SK-N-SH (cell line): ENCODE results near the gene DIPK1C. TPM values are rescaled to one million over a fixed set of nuclear protein-coding genes. Genes with fewer than 3 reads are reported as not detected.

Experiments
- CTCF ChIA-PET: fragments of 300-600, 350-600 bp; formaldehyde crosslinking; extraction: SDS; loops from one replicate; lab custom pipeline; 2021; lab: Yijun Ruan, JAX
- POLR2A ChIA-PET: fragments of 350-600 bp; sonication (Branson Sonifier 250); formaldehyde crosslinking; extraction: SDS; loops from one replicate; lab custom pipeline; 2020; ENCODE audit warnings: antibody characterized with exemption, inconsistent platforms; lab: Yijun Ruan, JAX
- DNase-seq: peaks from one replicate; pipeline ENCODE4 v3.0.0; 2012
- H2AFZ ChIP-seq: fragments of 200-600 bp; sonication (generic); 2 replicates; pipeline ENCODE4 v1.8.1; 2016; ENCODE audit warnings: antibody characterized with exemption, mild to moderate bottlenecking, low read depth
- H3F3A ChIP-seq: fragments of 200-600 bp; sonication (generic); replicated peaks from 2 replicates; pipeline ENCODE3; 2016; ENCODE audit warnings: antibody characterized with exemption, mild to moderate bottlenecking; ENCODE audit not compliant: insufficient read depth
- H3K27ac ChIP-seq, 2 experiments: fragments of 200-500 bp in 1 of 2; fragments of 200-600 bp in 1 of 2; sonication (Bioruptor generic) in 1 of 2; sonication (generic), shearing (Covaris generic) in 1 of 2; 2 replicates each; pipeline versions ENCODE4 v1.5.1 to v1.6.1; 2014 to 2016; ENCODE audit warnings: low read depth in 2 of 2, inconsistent platforms in 1 of 2, low read length in 1 of 2, mild to moderate bottlenecking in 1 of 2, mixed read lengths in 1 of 2
- H3K27me3 ChIP-seq: fragments of 200-600 bp; sonication (generic), shearing (Covaris generic); 2 replicates; pipeline ENCODE4 v1.6.1; 2016; ENCODE audit warnings: mixed run types; ENCODE audit not compliant: insufficient read depth
- H3K36me3 ChIP-seq, 2 experiments: fragments of 200-500 bp in 1 of 2; fragments of 200-600 bp in 1 of 2; sonication (Bioruptor generic) in 1 of 2; sonication (generic) in 1 of 2; replicated peaks in 1 of 2; 2 replicates each; pipeline versions ENCODE3 to v1.5.1; 2014 to 2016; ENCODE audit warnings: low read length in 1 of 2, mild to moderate bottlenecking in 1 of 2; ENCODE audit not compliant: insufficient read depth in 2 of 2, control insufficient read depth in 1 of 2
- H3K4me1 ChIP-seq, 2 experiments: fragments of 200-500 bp in 1 of 2; fragments of 200-600 bp in 1 of 2; sonication (Bioruptor generic) in 1 of 2; sonication (generic), shearing (Covaris generic) in 1 of 2; 2 replicates each; pipeline versions ENCODE4 v1.5.1 to v1.6.1; 2014 to 2016; ENCODE audit warnings: low read depth in 1 of 2, low read length in 1 of 2, mixed run types in 1 of 2; ENCODE audit not compliant: insufficient read depth in 2 of 2, control insufficient read depth in 1 of 2
- H3K4me2 ChIP-seq: fragments of 200-600 bp; sonication (generic), shearing (Covaris generic); 2 replicates; pipeline ENCODE4 v1.6.1; 2017; ENCODE audit warnings: mixed run types
- H3K4me3 ChIP-seq, 2 experiments: fragments of 200-500 bp in 1 of 2; fragments of 200-600 bp in 1 of 2; sonication (Bioruptor generic) in 1 of 2; sonication (generic), shearing (Covaris generic) in 1 of 2; 2 replicates each; pipeline versions ENCODE4 v1.5.1 to v1.8.1; 2014 to 2016; ENCODE audit warnings: low read depth in 2 of 2, inconsistent platforms in 1 of 2, low read length in 1 of 2, mild to moderate bottlenecking in 1 of 2, mixed read lengths in 1 of 2, moderate library complexity in 1 of 2
- H3K79me2 ChIP-seq: fragments of 200-600 bp; sonication (generic); 2 replicates; pipeline ENCODE4 v1.8.1; 2017; ENCODE audit warnings: mild to moderate bottlenecking; ENCODE audit not compliant: insufficient read depth
- H3K9ac ChIP-seq: fragments of 200-600 bp; sonication (generic); 2 replicates; pipeline ENCODE4 v1.6.1; 2017; ENCODE audit warnings: mixed run types
- H3K9me2 ChIP-seq: fragments of 200-600 bp; sonication (generic); 2 replicates; pipeline ENCODE4 v1.6.1; 2017; ENCODE audit warnings: mixed run types
- H3K9me3 ChIP-seq: fragments of 200-600 bp; sonication (generic); 2 replicates; pipeline ENCODE4 v1.6.1; 2017; ENCODE audit warnings: mixed run types, mild to moderate bottlenecking, moderate library complexity
- H4K20me1 ChIP-seq: fragments of 200-600 bp; sonication (generic); 2 replicates; pipeline ENCODE4 v1.6.1; 2017; ENCODE audit warnings: mild to moderate bottlenecking, mixed run types; ENCODE audit not compliant: insufficient read depth
- CHD2 ChIP-seq: fragments of 150-350 bp; IDR thresholded peaks from 2 replicates; pipeline ENCODE4 v1.6.1; 2018; ENCODE audit warnings: low read length; ENCODE audit not compliant: partially characterized antibody
- FOSL2 ChIP-seq: IDR thresholded peaks from 2 replicates; pipeline ENCODE4 v1.4.0; 2012; ENCODE audit warnings: low read depth, mild to moderate bottlenecking, moderate library complexity, borderline replicate concordance
- FOXM1 ChIP-seq: IDR thresholded peaks from 2 replicates; pipeline ENCODE4 v1.4.0; 2012; ENCODE audit warnings: low read depth, mild to moderate bottlenecking
- GABPA ChIP-seq: IDR thresholded peaks from 2 replicates; pipeline ENCODE4 v1.4.0; 2012; ENCODE audit warnings: low read depth, mild to moderate bottlenecking
- GATA2 ChIP-seq: sonication (generic); formaldehyde crosslinking; IDR thresholded peaks from 2 replicates; pipeline ENCODE4 v1.5.0; 2020; ENCODE audit warnings: mild to moderate bottlenecking, missing genetic modification reagents
- IRF3 ChIP-seq: fragments of 150-350 bp; IDR thresholded peaks from 2 replicates; pipeline ENCODE4 v1.6.1; 2016; ENCODE audit warnings: mild to moderate bottlenecking, low read depth, low read length
- NFIC ChIP-seq: IDR thresholded peaks from 2 replicates; pipeline ENCODE4 v1.4.0; 2012; ENCODE audit warnings: borderline replicate concordance
- PBX3 ChIP-seq: IDR thresholded peaks from 2 replicates; pipeline ENCODE4; 2012
- POLR2AphosphoS5 ChIP-seq: IDR thresholded peaks from 2 replicates; pipeline ENCODE4 v1.6.1; 2012; ENCODE audit warnings: low read depth, low read length
- RAD21 ChIP-seq: IDR thresholded peaks from 2 replicates; pipeline ENCODE4 v1.6.1; 2012; ENCODE audit warnings: mild to moderate bottlenecking, low read length
- RCOR1 ChIP-seq: fragments of 150-350 bp; IDR thresholded peaks from 2 replicates; pipeline ENCODE4 v1.6.1; 2017; ENCODE audit warnings: antibody characterized with exemption, low read length
- REST ChIP-seq: IDR thresholded peaks from 2 replicates; pipeline ENCODE4 v1.6.1; 2012; ENCODE audit warnings: mild to moderate bottlenecking, low read depth, low read length, moderate library complexity
- RFX5 ChIP-seq: IDR thresholded peaks from 2 replicates; pipeline ENCODE4 v1.6.1; 2012; ENCODE audit warnings: mild to moderate bottlenecking, improper control_type of control experiment, low read length
- SIN3A ChIP-seq: IDR thresholded peaks from 2 replicates; pipeline ENCODE4 v1.6.1; 2012; ENCODE audit warnings: low read depth, mild to moderate bottlenecking, low read length, moderate library complexity, borderline replicate concordance
- SMC3 ChIP-seq: IDR thresholded peaks from 2 replicates; pipeline ENCODE4 v1.6.1; 2012; ENCODE audit warnings: low read depth, low read length, improper control_type of control experiment
- YY1 ChIP-seq: IDR thresholded peaks from 2 replicates; pipeline ENCODE4 v1.4.0; 2012; ENCODE audit warnings: low read depth, mild to moderate bottlenecking
- WGBS: methylation state at CpG from one replicate; pipeline ENCODE4 v1.1.6; 2017; ENCODE audit warnings: low lambda C conversion rate; 5-methylcytosine and 5-hydroxymethylcytosine counted together
- polyA plus RNA-seq, 3 experiments: library from polyadenylated mRNA; depleted of rRNA; stranded (reverse); fragments of >200 nt; gene quantifications; 2 replicates each; pipeline ENCODE4 v1.2.3, GENCODE V29; 2012
- TF ChIP-seq, protein P1 (sequence below): IDR thresholded peaks from 2 replicates; pipeline ENCODE4 v1.4.0; 2012; ENCODE audit warnings: low read depth, borderline replicate concordance
- TF ChIP-seq, protein P2 (sequence below): IDR thresholded peaks from 2 replicates; pipeline ENCODE4 v1.4.0; 2012; ENCODE audit warnings: low read depth, borderline replicate concordance

DIPK1C gene
- polyA plus RNA-seq, 1 of the 3 experiments (the other 2 are of a cell fraction): not detected

- 9% methylated on average over 7 of the region's 7 CpGs for WGBS
- H3F3A ChIP-seq: no peaks in the 10 kb centered on the region
- CTCF ChIA-PET: no interaction called here
- no peaks in the 10 kb centered on the region for H3K36me3 ChIP-seq
- H3K4me3 ChIP-seq: no peak overlapping the region
- no peaks in the 10 kb centered on the region for H3K79me2 ChIP-seq
- no peak overlapping the region for H2AFZ ChIP-seq
- POLR2A ChIA-PET: no interaction called here
- TF ChIP-seq GABPA: no peak
- no peak for TF ChIP-seq NFIC
- TF ChIP-seq RAD21: no peak
- no peak for TF ChIP-seq SIN3A
- TF ChIP-seq PBX3: no peak
- TF ChIP-seq IRF3: no peak
- H3K9ac ChIP-seq: no peak overlapping the region
- no peaks in the 10 kb centered on the region for H3K4me1 ChIP-seq
- no peak for DNase-seq
- H3K27me3 ChIP-seq: peaks cover 91% of the 10 kb centered on the region
- no peaks in the 10 kb centered on the region for H4K20me1 ChIP-seq
- H3K9me2 ChIP-seq: no peaks in the 10 kb centered on the region
- no peaks in the 10 kb centered on the region for H3K9me3 ChIP-seq
- H3K27ac ChIP-seq: no peak overlapping the region
- no peak overlapping the region for H3K4me2 ChIP-seq
Measured at GRCh38 chr18:74456017-74456348, 1.1 kb downstream of the DIPK1C start.

DNA sequence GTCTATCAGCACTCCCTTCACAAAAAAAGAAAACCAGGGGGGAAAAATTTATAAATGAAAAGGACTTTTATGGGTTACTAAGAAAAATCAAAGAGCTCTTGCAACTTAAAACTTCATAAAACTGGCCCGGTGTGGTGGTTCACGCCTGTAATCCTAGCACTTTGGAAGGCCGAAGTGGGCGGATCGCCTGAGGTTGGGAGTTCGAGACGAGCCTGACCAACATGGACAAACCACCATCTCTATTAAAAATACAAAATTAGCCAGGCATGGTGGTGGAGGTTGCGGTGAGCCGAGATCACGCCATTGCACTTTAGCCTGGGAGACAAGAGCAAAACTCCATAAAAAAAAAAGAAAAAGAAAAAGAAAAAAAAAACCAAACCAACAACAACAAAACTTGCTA lies 1.7 kb downstream of the DIPK1C start:
- H3K4me2 ChIP-seq: no peak overlapping the region
- no peaks in the 10 kb centered on the region for H3K9me2 ChIP-seq
- H3F3A ChIP-seq: no peaks in the 10 kb centered on the region
- peaks cover 90% of the 10 kb centered on the region for H3K27me3 ChIP-seq
- no peaks in the 10 kb centered on the region for H3K9me3 ChIP-seq
- CTCF ChIA-PET: interaction anchor here (1.6 kb wide), 1 partner anchor 10 kb away, joined by 3 read pairs; no protein-coding TSS in a partner anchor
- POLR2A ChIA-PET: no interaction called here
- no peaks in the 10 kb centered on the region for H3K79me2 ChIP-seq
- H4K20me1 ChIP-seq: no peaks in the 10 kb centered on the region
- H3K4me3 ChIP-seq: no peak overlapping the region
- H2AFZ ChIP-seq: no peak overlapping the region
- no peak for DNase-seq
- no peak overlapping the region for H3K9ac ChIP-seq
- H3K36me3 ChIP-seq: no peaks in the 10 kb centered on the region
- no peaks in the 10 kb centered on the region for H3K4me1 ChIP-seq
- H3K27ac ChIP-seq: no peak overlapping the region
- WGBS: 27% methylated on average over 10 of the region's 10 CpGs
- TF ChIP-seq REST: no peak
- TF ChIP-seq FOXM1: no peak
- TF ChIP-seq YY1: no peak
- no peak for TF ChIP-seq CHD2
- TF ChIP-seq POLR2AphosphoS5: no peak
- TF ChIP-seq FOSL2: no peak
- no peak for TF ChIP-seq GABPA
- no peak for TF ChIP-seq RCOR1
- TF ChIP-seq SMC3: no peak
- TF ChIP-seq, protein P1, sequence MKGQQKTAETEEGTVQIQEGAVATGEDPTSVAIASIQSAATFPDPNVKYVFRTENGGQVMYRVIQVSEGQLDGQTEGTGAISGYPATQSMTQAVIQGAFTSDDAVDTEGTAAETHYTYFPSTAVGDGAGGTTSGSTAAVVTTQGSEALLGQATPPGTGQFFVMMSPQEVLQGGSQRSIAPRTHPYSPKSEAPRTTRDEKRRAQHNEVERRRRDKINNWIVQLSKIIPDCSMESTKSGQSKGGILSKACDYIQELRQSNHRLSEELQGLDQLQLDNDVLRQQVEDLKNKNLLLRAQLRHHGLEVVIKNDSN: no peak
- TF ChIP-seq, protein P2, sequence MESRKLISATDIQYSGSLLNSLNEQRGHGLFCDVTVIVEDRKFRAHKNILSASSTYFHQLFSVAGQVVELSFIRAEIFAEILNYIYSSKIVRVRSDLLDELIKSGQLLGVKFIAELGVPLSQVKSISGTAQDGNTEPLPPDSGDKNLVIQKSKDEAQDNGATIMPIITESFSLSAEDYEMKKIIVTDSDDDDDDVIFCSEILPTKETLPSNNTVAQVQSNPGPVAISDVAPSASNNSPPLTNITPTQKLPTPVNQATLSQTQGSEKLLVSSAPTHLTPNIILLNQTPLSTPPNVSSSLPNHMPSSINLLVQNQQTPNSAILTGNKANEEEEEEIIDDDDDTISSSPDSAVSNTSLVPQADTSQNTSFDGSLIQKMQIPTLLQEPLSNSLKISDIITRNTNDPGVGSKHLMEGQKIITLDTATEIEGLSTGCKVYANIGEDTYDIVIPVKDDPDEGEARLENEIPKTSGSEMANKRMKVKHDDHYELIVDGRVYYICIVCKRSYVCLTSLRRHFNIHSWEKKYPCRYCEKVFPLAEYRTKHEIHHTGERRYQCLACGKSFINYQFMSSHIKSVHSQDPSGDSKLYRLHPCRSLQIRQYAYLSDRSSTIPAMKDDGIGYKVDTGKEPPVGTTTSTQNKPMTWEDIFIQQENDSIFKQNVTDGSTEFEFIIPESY: no peak
- TF ChIP-seq RFX5: no peak
- no peak for TF ChIP-seq GATA2 (CRISPR knock-in tag)
